ENCODE data around the gene TPCN1.
A peak's percentile ranks its signal among the peaks of the same experiment; 100 is the strongest.

Gene TPCN1

GRCh38 chr12:113315358-113315757 lies 94.1 kb downstream of the TPCN1 start:
- no peak for DNase-seq

GRCh38 chr12:113316155-113316554 lies 94.9 kb downstream of the TPCN1 start:
- no peak for DNase-seq

GRCh38 chr12:113317122-113317521 lies 95.9 kb downstream of the TPCN1 start:
- DNase-seq = no peak

GRCh38 chr12:113318046-113318656 lies 96.9 kb downstream of the TPCN1 start:
- no peak for DNase-seq

- DNase-seq = no peak
These were observed 97.8 kb downstream of the TPCN1 start for GRCh38 chr12:113318900-113319628.

GRCh38 chr12:113320401-113320800 lies 99.1 kb downstream of the TPCN1 start:
- DNase-seq = no peak

GRCh38 chr12:113322343-113322742 lies 101.1 kb downstream of the TPCN1 start:
- peak; percentile 81 to 95 (median 90) for DNase-seq

- no peak for DNase-seq
These were observed 104.7 kb downstream of the TPCN1 start for GRCh38 chr12:113325916-113326315.

GRCh38 chr12:113326775-113327395 lies 105.6 kb downstream of the TPCN1 start:
- DNase-seq = no peak

GRCh38 chr12:113328368-113328889 lies 107.2 kb downstream of the TPCN1 start:
- no peak for DNase-seq

- no peak for DNase-seq
These were observed 107.9 kb downstream of the TPCN1 start for GRCh38 chr12:113329022-113329790.

GRCh38 chr12:113329791-113330417 lies 108.6 kb downstream of the TPCN1 start:
- DNase-seq = no peak

GRCh38 chr12:113330505-113330904 lies 109.2 kb downstream of the TPCN1 start:
- DNase-seq = no peak

GRCh38 chr12:113332688-113333417 lies 111.6 kb downstream of the TPCN1 start:
- peak; percentile 46 to 73 (median 68) for DNase-seq

- DNase-seq = no peak
These were observed 112.1 kb downstream of the TPCN1 start for GRCh38 chr12:113333418-113333750.

GRCh38 chr12:113333877-113334785 lies 112.9 kb downstream of the TPCN1 start:
- DNase-seq = peak; percentile 80 to 89 (median 86)

- DNase-seq = peak; percentile 91 to 97 (median 96)
These were observed 113.7 kb downstream of the TPCN1 start, which contains the start of gene SLC8B1 for GRCh38 chr12:113334786-113335539. Gene SLC8B1, minus strand, starts transcription at chr12:113335109. Its CDS starts 2,231 bp downstream, at chr12:113332878.

- DNase-seq = no peak
These were observed 118.3 kb downstream of the TPCN1 start for GRCh38 chr12:113339540-113339939.

GRCh38 chr12:113340061-113340460 lies 118.8 kb downstream of the TPCN1 start:
- no peak for DNase-seq

GRCh38 chr12:113341535-113341934 lies 120.3 kb downstream of the TPCN1 start:
- peak; percentile 31 to 78 (median 62) for DNase-seq

All from suppressor macrophage (primary cell).